Keratinocyte (primary cell): ENCODE data around the gene ANXA4. TPM values are rescaled to one million over a fixed set of nuclear protein-coding genes. Genes with fewer than 3 reads are reported as not detected.

ENCODE experiments used
- DNase-seq: peaks from one replicate; pipeline ENCODE4 v3.0.0-alpha.2; 2011; ENCODE audit warnings: low read depth, missing footprints, low spot score
- FAIRE-seq: peaks from 2 replicates; lab custom pipeline; 2011; peaks lifted over from hg19 to GRCh38; lab: Jason Lieb, UNC
- H2AFZ ChIP-seq: 2 replicates; pipeline ENCODE4 v1.6.0; 2012; ENCODE audit warnings: low read length, control low read depth, inconsistent platforms; ENCODE audit not compliant: control insufficient read depth
- H3K27ac ChIP-seq: 2 replicates; pipeline ENCODE4 v1.5.1; 2011; ENCODE audit warnings: low read length; ENCODE audit not compliant: control insufficient read depth, insufficient read depth
- H3K27me3 ChIP-seq: 3 replicates; pipeline ENCODE4 v1.6.0; 2011; ENCODE audit warnings: low read length; ENCODE audit not compliant: control insufficient read depth, insufficient read depth; ENCODE audit errors: extremely low read depth
- H3K36me3 ChIP-seq, 2 experiments: 2 replicates in 1 of 2; 3 replicates in 1 of 2; pipeline ENCODE4 v1.5.1; 2011; ENCODE audit warnings: low read length in 2 of 2, mild to moderate bottlenecking in 1 of 2; ENCODE audit not compliant: control insufficient read depth in 2 of 2, insufficient read depth in 2 of 2; ENCODE audit errors: extremely low read depth in 1 of 2
- H3K4me1 ChIP-seq: 3 replicates; pipeline ENCODE4 v1.5.1; 2011; ENCODE audit warnings: low read length; ENCODE audit not compliant: control insufficient read depth, insufficient read depth; ENCODE audit errors: extremely low read depth
- H3K4me2 ChIP-seq: 3 replicates; pipeline ENCODE4 v1.6.0; 2011; ENCODE audit warnings: low read depth, low read length; ENCODE audit not compliant: control insufficient read depth, insufficient read depth; ENCODE audit errors: extremely low read depth
- H3K4me3 ChIP-seq, 3 experiments: fragments of 200-600 bp in 1 of 3; sonication (generic) in 1 of 3; 2 replicates in 2 of 3; 3 replicates in 1 of 3; pipeline ENCODE4 v1.5.1; 2011 to 2016; ENCODE audit warnings: low read length in 3 of 3, mild to moderate bottlenecking in 3 of 3, control low read depth in 2 of 3, inconsistent platforms in 1 of 3, low read depth in 1 of 3, mixed read lengths in 1 of 3, mixed run types in 1 of 3, moderate library complexity in 1 of 3; ENCODE audit not compliant: control insufficient read depth in 2 of 3, insufficient read depth in 2 of 3; ENCODE audit errors: extremely low read depth in 1 of 3
- H3K79me2 ChIP-seq: 2 replicates; pipeline ENCODE4 v1.6.0; 2012; ENCODE audit warnings: low read length; ENCODE audit not compliant: control insufficient read depth, insufficient read depth
- H3K9ac ChIP-seq: 3 replicates; pipeline ENCODE4 v1.6.0; 2011; ENCODE audit warnings: low read length; ENCODE audit not compliant: control insufficient read depth, insufficient read depth; ENCODE audit errors: extremely low read depth
- H3K9me1 ChIP-seq: 3 replicates; pipeline ENCODE4 v1.6.0; 2011; ENCODE audit warnings: low read length; ENCODE audit not compliant: control insufficient read depth, insufficient read depth; ENCODE audit errors: extremely low read depth
- H3K9me3 ChIP-seq: 2 replicates; pipeline ENCODE4 v1.5.1; 2012; ENCODE audit warnings: low read depth, low read length; ENCODE audit not compliant: control insufficient read depth
- H4K20me1 ChIP-seq: 3 replicates; pipeline ENCODE4 v1.6.0; 2011; ENCODE audit warnings: low read length; ENCODE audit not compliant: control insufficient read depth, insufficient read depth; ENCODE audit errors: extremely low read depth
- EZH2 ChIP-seq: IDR thresholded peaks from one replicate; pipeline ENCODE4 v1.6.1; 2012; ENCODE audit warnings: inconsistent platforms, mild to moderate bottlenecking, low read length, moderate library complexity
- dilution Hi-C: fragments of 300-500 bp; cut with MboI; formaldehyde crosslinking; loops from one replicate; pipeline ENCODE4 v1.7.0; 2020; ENCODE audit warnings: low sequenced_read_pairs; ENCODE audit not compliant: extremely low pct_ligation_motif_present
- polyA plus RNA-seq, 5 experiments: library from polyadenylated mRNA; depleted of rRNA in 3 of 5; stranded (reverse) in 3 of 5; stranded (forward) in 1 of 5; unstranded in 1 of 5; fragments of >200 nt; gene quantifications; 1 replicate in 1 of 5; 2 replicates in 3 of 5; 3 replicates in 1 of 5; pipeline versions ENCODE4 v1.2.1 to v1.2.3, GENCODE V29; 2011 to 2012; ENCODE audit warnings: missing spikeins in 2 of 5, low read depth in 1 of 5, low replicate concordance in 1 of 5
- TF ChIP-seq, protein P1 (sequence below), 3 experiments: IDR thresholded peaks in 1 of 3; conservative IDR thresholded peaks in 1 of 3; optimal IDR thresholded peaks in 1 of 3; 2 replicates in 2 of 3; 3 replicates in 1 of 3; pipeline versions ENCODE3 to v1.5.1; 2011; ENCODE audit warnings: low read length in 3 of 3, mild to moderate bottlenecking in 3 of 3, moderate library complexity in 2 of 3, control low read depth in 1 of 3, inconsistent platforms in 1 of 3; ENCODE audit not compliant: insufficient read depth in 2 of 3; ENCODE audit errors: extremely low read depth in 1 of 3

The ANXA4 gene
- polyA plus RNA-seq, 1 donor (not counting 4 experiments of a cell fraction or from before 2014, with no cell fraction given), result 209 TPM

DNA sequence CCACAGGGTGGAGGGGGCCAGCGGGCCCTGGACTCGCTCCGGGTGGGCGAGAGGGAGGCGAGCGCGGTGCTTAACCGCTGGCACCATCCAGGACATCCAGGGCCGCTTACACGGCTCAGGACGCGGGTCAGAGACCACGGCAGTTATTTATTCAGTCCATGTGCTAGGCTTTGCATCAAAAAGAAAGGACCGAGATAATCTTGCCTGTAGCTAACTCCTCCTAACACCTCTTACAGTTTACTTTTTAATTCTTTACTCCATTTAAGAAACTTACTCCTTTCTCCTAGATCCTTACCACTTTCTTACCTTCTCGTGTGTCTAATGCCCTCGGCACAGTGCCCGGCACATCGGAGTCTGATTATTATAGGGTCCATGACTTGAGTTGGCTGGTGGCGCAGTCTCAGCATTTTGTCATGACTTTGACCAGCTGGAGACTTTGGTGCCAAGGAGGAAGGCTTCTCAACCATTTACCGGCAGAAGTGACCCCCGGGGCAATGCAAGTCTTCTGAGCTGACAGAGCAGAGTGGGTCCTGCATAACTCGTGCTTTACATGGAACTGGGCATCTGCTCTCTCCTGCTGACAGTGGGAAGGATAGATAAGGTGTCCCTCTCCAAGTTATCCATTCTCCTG is 503 bp downstream of the ANXA4 start:
- dilution Hi-C loops, result no loop called here
- Histone ChIP-seq H3K9me1 (no peaks in the 10 kb centered on the region), H2AFZ (peak overlapping the region; percentile 93), H3K4me1 (peaks cover 30% of the 10 kb centered on the region), H3K4me3 (peak overlapping the region; percentile 85 to 91 (median 88)), H3K4me2 (peak overlapping the region; percentile 95), H3K27ac (peak overlapping the region; percentile 99), H3K9me3 (no peaks in the 10 kb centered on the region), H3K27me3 (no peaks in the 10 kb centered on the region), H3K79me2 (peaks cover 48% of the 10 kb centered on the region), H3K9ac (peak overlapping the region; percentile 96), H4K20me1 (no peaks in the 10 kb centered on the region), H3K36me3 (no peaks in the 10 kb centered on the region)
- FAIRE-seq (no peak), DNase-seq (no peak)
- no peak for TF ChIP-seq EZH2
- TF ChIP-seq, protein P1, sequence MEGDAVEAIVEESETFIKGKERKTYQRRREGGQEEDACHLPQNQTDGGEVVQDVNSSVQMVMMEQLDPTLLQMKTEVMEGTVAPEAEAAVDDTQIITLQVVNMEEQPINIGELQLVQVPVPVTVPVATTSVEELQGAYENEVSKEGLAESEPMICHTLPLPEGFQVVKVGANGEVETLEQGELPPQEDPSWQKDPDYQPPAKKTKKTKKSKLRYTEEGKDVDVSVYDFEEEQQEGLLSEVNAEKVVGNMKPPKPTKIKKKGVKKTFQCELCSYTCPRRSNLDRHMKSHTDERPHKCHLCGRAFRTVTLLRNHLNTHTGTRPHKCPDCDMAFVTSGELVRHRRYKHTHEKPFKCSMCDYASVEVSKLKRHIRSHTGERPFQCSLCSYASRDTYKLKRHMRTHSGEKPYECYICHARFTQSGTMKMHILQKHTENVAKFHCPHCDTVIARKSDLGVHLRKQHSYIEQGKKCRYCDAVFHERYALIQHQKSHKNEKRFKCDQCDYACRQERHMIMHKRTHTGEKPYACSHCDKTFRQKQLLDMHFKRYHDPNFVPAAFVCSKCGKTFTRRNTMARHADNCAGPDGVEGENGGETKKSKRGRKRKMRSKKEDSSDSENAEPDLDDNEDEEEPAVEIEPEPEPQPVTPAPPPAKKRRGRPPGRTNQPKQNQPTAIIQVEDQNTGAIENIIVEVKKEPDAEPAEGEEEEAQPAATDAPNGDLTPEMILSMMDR (optimal IDR thresholded peaks at IDR 0.05 in 1 of 3, IDR thresholded peaks at IDR 0.05 in 1 of 3, conservative IDR thresholded peaks at IDR 0.05 in 1 of 3; ENCODE audit: extremely low read depth in 1 of 3, insufficient read depth in 2 of 3, low read length in 3 of 3), result no peak

DNA sequence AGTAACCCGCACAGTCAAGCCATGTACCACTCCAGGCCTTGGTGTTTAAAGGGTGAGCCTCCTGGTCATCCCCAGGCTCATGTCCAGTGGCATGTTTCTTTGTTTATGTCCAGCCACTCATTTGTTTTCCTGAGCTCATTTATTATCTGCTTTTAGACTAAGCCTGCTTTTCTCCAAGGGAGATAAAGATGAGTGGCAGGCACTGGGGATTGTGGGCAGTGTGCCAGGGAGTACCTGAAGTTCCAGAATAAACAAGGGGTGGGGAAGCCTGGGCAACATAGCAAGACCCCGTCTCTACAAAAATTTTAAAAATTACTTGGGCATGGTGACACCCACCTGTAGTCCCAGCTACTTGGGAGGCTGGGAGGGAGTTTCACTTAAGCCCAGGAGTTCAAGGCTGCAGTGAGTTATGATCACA is 1.9 kb downstream of the ANXA4 start:
- H3K4me2 ChIP-seq, result peak overlapping the region; percentile 45
- H3K4me3 ChIP-seq, result no peak overlapping the region
- H4K20me1 ChIP-seq, result no peaks in the 10 kb centered on the region
- H3K27me3 ChIP-seq, result no peaks in the 10 kb centered on the region
- dilution Hi-C loops, result no loop called here
- no peak overlapping the region for H3K9ac ChIP-seq
- peaks cover 30% of the 10 kb centered on the region for H3K4me1 ChIP-seq
- TF ChIP-seq, protein P1 (optimal IDR thresholded peaks at IDR 0.05 in 1 of 3, IDR thresholded peaks at IDR 0.05 in 1 of 3, conservative IDR thresholded peaks at IDR 0.05 in 1 of 3; ENCODE audit: extremely low read depth in 1 of 3, insufficient read depth in 2 of 3, low read length in 3 of 3), result no peak
- no peak for TF ChIP-seq EZH2
- H3K79me2 ChIP-seq, result peaks cover 58% of the 10 kb centered on the region
- no peaks in the 10 kb centered on the region for H3K36me3 ChIP-seq
- no peak overlapping the region for H2AFZ ChIP-seq
- FAIRE-seq (no peak), DNase-seq (no peak)
- H3K27ac ChIP-seq, result no peak overlapping the region
- H3K9me3 ChIP-seq, result no peaks in the 10 kb centered on the region
- no peaks in the 10 kb centered on the region for H3K9me1 ChIP-seq
